ENCODE measurements around the gene LRRC36. TPM values are rescaled to one million over a fixed set of nuclear protein-coding genes. Genes with fewer than 3 reads are reported as not detected.

LRRC36 gene
- total and polyA plus RNA-seq, 10 of the 15 experiments (the other 5 are each of a cell fraction or from before 2014, with no cell fraction given), result 0.45 to 2.0 (median 0.75) TPM; not detected in 1

DNA sequence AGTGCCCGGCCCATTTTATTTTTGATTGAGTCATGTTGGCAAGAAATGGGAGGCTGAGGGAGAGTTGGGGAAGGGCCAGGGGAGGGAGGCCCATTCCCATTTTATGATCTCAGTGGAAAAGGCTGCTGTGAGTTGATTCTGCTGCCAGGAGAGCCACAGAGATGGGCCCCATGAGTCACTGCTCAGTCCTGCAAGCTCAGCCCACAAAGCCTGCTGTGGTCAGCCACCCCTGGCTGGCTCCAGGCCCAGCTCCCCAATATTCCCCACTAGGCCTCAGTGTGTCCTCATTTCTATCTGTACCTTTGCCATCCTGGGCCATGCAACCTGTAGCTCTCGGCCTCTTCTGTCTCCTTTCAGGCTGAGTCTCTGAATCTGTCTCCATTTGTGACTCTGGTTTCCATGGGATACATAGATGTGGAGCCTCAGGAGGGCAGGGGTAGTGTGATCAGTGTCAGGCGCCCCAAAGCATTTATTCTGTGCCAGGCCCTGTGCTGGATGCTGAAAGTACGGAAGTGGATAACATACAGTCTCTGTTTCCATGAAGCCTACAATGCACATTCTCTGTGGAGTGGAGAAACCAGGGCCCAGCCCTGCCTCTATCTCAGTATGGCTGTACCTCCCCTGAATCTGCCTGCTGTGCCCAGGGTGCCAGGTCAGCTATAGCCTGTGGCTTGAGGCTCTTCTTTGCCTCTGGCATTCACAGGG, 49.2 kb upstream of the LRRC36 start (continued):
- TF ChIP-seq NFYB (IDR thresholded peaks at IDR 0.05; ENCODE audit: insufficient read depth, low read depth, low read length) (no peak), BHLHE40 (IDR thresholded peaks at IDR 0.05; ENCODE audit: borderline replicate concordance in 1 of 2, low read depth in 2 of 2, low read length in 1 of 2) (no peak), NR2C1 (IDR thresholded peaks at IDR 0.05) (no peak), YY1 (IDR thresholded peaks at IDR 0.05; ENCODE audit: low read depth, low read length) (no peak), CHD1 (IDR thresholded peaks at IDR 0.05; ENCODE audit: low read depth, low read length) (no peak), ZNF274 (IDR thresholded peaks at IDR 0.05; ENCODE audit: insufficient read depth, insufficient read length) (no peak)
- TF ChIP-seq, protein P1, sequence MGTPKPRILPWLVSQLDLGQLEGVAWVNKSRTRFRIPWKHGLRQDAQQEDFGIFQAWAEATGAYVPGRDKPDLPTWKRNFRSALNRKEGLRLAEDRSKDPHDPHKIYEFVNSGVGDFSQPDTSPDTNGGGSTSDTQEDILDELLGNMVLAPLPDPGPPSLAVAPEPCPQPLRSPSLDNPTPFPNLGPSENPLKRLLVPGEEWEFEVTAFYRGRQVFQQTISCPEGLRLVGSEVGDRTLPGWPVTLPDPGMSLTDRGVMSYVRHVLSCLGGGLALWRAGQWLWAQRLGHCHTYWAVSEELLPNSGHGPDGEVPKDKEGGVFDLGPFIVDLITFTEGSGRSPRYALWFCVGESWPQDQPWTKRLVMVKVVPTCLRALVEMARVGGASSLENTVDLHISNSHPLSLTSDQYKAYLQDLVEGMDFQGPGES (IDR thresholded peaks at IDR 0.05), result no peak
- TF ChIP-seq, protein P2, sequence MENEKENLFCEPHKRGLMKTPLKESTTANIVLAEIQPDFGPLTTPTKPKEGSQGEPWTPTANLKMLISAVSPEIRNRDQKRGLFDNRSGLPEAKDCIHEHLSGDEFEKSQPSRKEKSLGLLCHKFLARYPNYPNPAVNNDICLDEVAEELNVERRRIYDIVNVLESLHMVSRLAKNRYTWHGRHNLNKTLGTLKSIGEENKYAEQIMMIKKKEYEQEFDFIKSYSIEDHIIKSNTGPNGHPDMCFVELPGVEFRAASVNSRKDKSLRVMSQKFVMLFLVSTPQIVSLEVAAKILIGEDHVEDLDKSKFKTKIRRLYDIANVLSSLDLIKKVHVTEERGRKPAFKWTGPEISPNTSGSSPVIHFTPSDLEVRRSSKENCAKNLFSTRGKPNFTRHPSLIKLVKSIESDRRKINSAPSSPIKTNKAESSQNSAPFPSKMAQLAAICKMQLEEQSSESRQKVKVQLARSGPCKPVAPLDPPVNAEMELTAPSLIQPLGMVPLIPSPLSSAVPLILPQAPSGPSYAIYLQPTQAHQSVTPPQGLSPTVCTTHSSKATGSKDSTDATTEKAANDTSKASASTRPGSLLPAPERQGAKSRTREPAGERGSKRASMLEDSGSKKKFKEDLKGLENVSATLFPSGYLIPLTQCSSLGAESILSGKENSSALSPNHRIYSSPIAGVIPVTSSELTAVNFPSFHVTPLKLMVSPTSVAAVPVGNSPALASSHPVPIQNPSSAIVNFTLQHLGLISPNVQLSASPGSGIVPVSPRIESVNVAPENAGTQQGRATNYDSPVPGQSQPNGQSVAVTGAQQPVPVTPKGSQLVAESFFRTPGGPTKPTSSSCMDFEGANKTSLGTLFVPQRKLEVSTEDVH (IDR thresholded peaks at IDR 0.05; ENCODE audit: low read depth, partially characterized antibody), result no peak
